Brain pericyte (primary cell): ENCODE data around the gene VRK3.
A peak's percentile ranks its signal among the peaks of the same experiment; 100 is the strongest.

Experiments used
- DNase-seq: peaks from one replicate; pipeline ENCODE4 v3.0.0-alpha.2; 2012; ENCODE audit warnings: low read depth, low spot score

The VRK3 gene

DNA sequence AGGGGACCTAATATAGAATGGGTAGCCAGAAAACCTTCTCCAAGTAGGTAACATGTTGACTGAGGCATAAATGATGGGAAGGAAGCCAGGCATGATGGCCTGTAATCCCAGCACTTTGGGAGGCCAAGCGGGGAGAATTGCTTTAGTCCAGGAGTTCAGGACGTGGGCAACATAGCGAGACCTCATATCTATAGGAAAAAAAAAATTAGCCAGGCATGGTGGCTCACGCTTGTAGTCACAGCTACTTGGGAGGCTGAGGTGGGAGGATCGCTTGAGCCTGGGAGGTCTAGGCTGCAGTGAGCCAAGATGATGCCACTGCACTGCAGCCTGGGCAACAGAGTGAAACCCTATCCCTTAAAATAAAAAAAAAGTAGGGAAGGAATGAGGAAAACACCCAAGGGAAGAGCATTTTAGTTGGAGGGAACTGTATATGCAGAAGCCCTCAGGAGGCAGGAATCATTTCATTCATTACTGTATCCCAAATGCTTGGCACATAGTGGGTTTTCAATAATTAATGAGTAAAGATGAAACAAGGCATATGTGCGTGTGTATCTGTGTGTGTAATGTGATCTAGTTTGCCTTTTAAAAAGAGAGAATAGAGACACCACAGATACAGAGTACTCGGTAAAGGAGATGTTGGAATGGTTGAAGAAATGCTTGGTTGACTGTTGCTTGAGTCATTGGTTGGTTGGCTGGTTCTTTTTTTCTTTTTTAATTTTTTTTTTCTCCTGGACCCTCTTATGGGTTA, 93.7 kb downstream of the VRK3 start:
- DNase-seq, result no peak

DNA sequence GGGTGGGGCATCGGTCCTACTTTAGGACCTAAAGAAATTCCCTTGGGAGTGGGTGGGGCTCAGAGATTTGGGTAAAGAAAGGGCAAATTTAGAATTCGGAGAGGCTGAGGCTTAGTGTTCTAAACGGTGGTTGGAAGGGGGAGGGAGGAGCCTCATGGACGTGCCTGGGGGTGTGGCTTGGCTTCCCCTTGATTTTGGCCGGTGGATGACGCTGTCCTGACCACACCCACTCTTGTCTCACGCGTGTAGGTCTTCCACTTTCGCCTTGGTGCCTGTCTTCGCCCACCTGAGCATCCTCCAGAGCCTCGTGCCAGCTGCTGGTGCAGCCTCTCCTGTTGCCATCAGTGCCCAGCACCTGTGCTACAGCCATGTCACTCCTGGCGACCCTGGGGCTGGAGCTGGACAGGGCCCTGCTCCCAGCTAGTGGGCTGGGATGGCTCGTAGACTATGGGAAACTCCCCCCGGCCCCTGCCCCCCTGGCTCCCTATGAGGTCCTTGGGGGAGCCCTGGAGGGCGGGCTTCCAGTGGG, 94.6 kb downstream of the VRK3 start:
- no peak for DNase-seq

DNA sequence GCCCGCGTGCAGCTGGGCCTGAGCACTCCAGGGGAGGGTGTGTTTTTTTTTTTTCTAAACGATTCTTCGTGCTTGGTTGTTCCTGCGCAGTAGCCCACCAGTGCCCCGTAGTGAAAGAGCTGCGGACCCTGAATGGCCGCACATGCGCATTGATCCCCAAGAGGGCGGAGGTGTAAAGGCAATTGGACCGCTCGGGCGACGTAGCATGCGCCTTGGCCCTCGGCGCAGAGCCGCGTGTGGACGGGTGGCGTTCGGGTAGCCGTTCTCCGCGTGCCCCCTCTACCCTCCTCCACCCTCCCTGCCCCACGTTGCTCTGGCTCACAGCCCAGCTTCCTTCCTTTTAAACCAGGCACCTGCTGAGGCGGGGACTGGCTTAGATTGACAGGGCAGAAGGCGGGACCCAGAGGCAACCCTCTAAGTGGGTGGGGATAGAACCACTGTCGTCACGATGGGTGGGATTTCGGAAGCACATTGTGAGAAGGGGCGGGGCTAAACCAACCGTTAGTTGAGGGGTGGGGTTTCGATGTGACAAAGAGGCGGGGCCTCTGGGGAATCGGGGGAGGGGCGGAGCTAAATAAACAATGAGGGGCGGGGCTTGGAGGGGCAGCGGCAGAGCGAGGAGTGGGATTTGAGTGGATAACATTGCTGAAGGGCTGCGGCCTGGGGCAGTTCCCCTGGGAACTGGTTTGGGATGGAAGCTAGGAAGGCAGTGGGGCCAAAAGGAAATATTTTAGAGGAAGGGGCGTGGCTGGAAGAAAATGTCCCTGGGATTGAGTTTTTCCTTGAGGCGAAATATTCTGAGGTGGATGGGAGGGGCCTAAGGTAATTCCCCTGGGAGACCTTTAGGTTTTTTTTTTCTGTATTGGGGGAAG, 95.3 kb downstream of the VRK3 start:
- peak; percentile 89 for DNase-seq

DNA sequence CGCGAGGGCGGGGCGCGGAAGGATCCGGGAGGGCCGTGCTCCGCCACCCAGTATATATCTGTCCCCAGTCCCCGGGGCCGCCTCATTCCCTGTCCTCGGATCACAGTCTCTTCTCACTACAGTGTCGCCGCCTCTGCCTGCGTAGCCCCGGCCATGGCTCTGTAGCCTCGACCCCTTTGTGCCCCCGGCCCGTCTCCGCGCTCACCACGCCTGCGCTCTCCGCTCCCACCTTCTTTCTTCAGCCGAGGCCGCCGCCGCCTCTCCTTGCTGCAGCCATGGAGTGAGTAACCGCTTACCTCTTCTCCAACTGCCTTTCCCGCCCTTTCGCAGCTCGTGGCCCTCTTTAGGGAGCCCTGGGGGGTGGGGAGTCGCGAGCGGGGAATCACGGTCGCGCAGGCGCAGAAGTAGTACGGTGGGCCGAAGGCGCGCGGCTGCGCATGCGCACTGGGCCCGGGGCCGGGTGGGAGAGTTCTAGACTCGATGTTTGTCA, 96.0 kb downstream of the VRK3 start, which contains the start of the genes ATF5 and NUP62:
Gene ATF5 (plus strand): TSS at position 85 of the 490 bp plus-strand sequence. CDS start 1,646 bp downstream, outside the sequence.
Gene NUP62 (minus strand): TSS at position 384 of the 490 bp plus-strand sequence. CDS start 19,697 bp downstream, outside the sequence.
- no peak for DNase-seq

DNA sequence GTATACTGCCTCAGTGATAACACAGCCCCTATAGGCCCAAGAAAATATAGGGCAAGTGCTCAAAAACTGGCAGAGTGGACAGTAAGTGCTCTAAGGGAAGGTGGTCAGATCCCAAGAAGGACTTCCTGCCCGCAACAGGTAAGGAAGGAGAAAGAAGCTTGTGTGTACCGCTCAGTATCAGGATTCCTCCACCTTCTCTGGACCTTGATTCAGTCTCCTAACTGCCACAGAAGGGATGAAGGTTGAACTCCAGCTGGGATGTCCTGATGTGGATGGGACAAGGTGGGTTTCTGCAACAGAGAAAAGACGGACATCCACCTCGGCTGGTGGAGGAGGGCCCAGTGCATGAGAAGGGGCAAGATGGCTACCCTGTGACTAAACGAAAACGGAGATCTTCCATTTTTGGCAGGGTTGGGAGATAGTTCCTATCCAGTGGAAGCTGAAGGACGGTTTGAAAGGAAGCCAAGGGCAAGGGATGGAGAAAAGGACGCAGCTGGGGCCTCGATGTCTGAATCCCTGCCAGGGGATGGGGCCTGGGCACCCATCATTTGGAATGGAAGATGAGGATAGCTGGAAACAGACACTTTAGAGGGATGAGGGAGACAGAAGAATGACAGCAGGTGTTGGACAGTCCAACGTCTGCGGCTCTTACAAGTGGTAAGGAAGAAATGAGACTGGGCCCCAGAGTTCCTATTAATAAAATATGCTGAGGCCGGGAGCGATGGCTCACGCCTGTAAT, 97.5 kb downstream of the VRK3 start:
- DNase-seq, result no peak

DNA sequence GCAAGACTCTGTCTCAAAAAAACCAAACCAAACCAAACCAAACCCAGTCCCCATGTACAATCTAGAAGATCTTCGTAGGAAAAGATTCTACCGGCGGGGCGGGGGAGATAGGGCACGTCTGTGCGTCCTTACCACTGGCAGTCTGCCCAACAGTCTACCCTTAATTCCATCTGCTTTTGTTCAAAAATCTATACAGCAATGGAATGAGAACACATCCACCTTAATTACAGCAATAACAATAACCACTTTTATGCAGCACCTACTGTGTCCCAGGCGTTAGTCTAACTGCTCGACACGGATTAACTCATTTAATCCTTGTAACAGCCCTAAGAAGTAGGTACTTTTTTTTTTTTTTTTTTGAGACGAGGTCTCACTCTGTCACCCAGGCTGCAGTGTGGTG, 98.7 kb downstream of the VRK3 start:
- no peak for DNase-seq
